GM18502 (cell line): ENCODE data around the gene GABBR2.
"Not testable (repeated sequence)": the region's sequence is repeated elsewhere in the genome, so short reads cannot be mapped to it uniquely, and the experiment has no call there.

ENCODE experiments used
- ATAC-seq: cut with Tn5 transposase; IDR thresholded peaks from one replicate; pipeline ENCODE4 v1.9.1; 2021; ENCODE audit warnings: mild to moderate bottlenecking; ENCODE audit not compliant: unreplicated experiment, poor library complexity

The GABBR2 gene

GRCh38 chr9:98602839-98603500 is 105.8 kb downstream of the GABBR2 start:
- ATAC-seq = no peak

GRCh38 chr9:98600631-98601030 is 108.1 kb downstream of the GABBR2 start:
- ATAC-seq = no peak

GRCh38 chr9:98599566-98600216 is 109.0 kb downstream of the GABBR2 start:
- ATAC-seq = no peak

- ATAC-seq = no peak
Observed at GRCh38 chr9:98598861-98599260, 109.9 kb downstream of the GABBR2 start.

- no peak for ATAC-seq
Observed at GRCh38 chr9:98597236-98597771, 111.4 kb downstream of the GABBR2 start.

GRCh38 chr9:98596486-98596885 is 112.2 kb downstream of the GABBR2 start:
- no peak for ATAC-seq

GRCh38 chr9:98594546-98595160 is 114.1 kb downstream of the GABBR2 start:
- ATAC-seq = no peak

GRCh38 chr9:98593354-98594253 is 115.1 kb downstream of the GABBR2 start:
- no peak for ATAC-seq

GRCh38 chr9:98591696-98592095 is 117.0 kb downstream of the GABBR2 start:
- ATAC-seq = no peak

- no peak for ATAC-seq
Observed at GRCh38 chr9:98590101-98590500, 118.6 kb downstream of the GABBR2 start.

GRCh38 chr9:98589102-98589501 is 119.6 kb downstream of the GABBR2 start:
- no peak for ATAC-seq

GRCh38 chr9:98584853-98585438 is 123.8 kb downstream of the GABBR2 start:
- not testable (repeated sequence) for ATAC-seq

- peak; percentile 59 for ATAC-seq
Observed at GRCh38 chr9:98584059-98584458, 124.7 kb downstream of the GABBR2 start.

GRCh38 chr9:98583417-98583816 is 125.3 kb downstream of the GABBR2 start:
- no peak for ATAC-seq

- ATAC-seq = no peak
Observed at GRCh38 chr9:98580956-98581355, 127.8 kb downstream of the GABBR2 start.

- no peak for ATAC-seq
Observed at GRCh38 chr9:98579700-98580099, 129.0 kb downstream of the GABBR2 start.

GRCh38 chr9:98577446-98577845 is 131.3 kb downstream of the GABBR2 start:
- no peak for ATAC-seq

GRCh38 chr9:98576859-98577258 is 131.9 kb downstream of the GABBR2 start:
- no peak for ATAC-seq

GRCh38 chr9:98576354-98576753 is 132.4 kb downstream of the GABBR2 start:
- peak; percentile 23 for ATAC-seq
